Heart left ventricle (tissue), 13 donors: ENCODE data around the gene RBM34.

ENCODE experiments used
- POLR2A ChIP-seq, 2 donors: fragments of 450-650 bp; IDR thresholded peaks; one replicate each; pipeline ENCODE4 v1.6.1; 2017; ENCODE audit warnings: antibody characterized with exemption in 2 of 2, mild to moderate bottlenecking in 2 of 2, moderate library complexity in 2 of 2
- TF ChIP-seq, protein P1 (sequence below), 12 donors: fragments of 200-600 bp; sonication (generic) in 4 of 12; IDR thresholded peaks; one replicate each; pipeline versions ENCODE4 v1.5.0 to v1.8.0; 2018 to 2022; ENCODE audit warnings: antibody characterized with exemption in 12 of 12, mild to moderate bottlenecking in 5 of 12
- donor health status: ischemic (EF 13 %, LVEDD 7.1; RV severe dilation, severe dysfunction).
- donor health status: DM: no; HTN: yes; CAD: no.
- donor health status: DM: no; HTN: no; CAD: no.
- donor health status: ischemic (EF 25% LVEDD 6.9; RV normal size, moderate dysfunction).
- donor health status: ischemic (EF 25% LVEDD 5.7; RV mildly dilated, moderate dysfunction).
- donor health status: ischemic (EF 35%, LVEDD 5.7; RV mildly dilated, moderate dysfunction).
- donor health status: nonischemic (EF 11% LVEDD 7.7; RV severe dilation, severe dysfunction).
- donor health status: DM: yes; HTN: yes; CAD: no.
- donor health status: PGD.
- donor health status: ischemic (EF 29% LVEDD 5.4; RV normal size, mild dysfunction).
- donor health status: nonischemic (EF 23%, LVEDD 6.1; RV moderate dilation, normal function).

DNA sequence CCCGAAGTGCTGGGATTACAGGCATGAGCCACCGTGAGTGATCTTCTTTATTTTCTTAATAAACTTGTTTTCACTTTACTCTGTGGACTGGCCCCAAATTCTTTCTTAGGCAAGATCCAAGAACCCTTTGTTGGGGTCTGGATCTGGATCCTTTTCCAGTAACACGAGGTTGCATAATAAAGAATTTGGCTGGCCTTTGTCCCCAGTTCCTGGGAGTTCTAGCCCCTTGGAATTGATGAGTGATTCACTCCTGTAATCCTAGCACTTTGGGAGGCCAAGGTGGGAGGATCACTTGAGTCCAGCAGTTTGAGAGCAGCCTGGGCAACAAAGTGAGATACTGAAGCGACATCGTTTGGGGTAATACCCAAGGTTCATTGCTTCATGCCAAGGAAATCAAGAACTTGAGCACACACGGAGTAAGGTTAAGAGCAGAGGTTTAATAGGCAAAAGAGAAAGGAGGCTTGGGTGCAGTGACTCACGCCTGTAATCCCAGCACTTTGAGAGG is 30.2 kb downstream of the RBM34 start:
- TF ChIP-seq, protein P1, sequence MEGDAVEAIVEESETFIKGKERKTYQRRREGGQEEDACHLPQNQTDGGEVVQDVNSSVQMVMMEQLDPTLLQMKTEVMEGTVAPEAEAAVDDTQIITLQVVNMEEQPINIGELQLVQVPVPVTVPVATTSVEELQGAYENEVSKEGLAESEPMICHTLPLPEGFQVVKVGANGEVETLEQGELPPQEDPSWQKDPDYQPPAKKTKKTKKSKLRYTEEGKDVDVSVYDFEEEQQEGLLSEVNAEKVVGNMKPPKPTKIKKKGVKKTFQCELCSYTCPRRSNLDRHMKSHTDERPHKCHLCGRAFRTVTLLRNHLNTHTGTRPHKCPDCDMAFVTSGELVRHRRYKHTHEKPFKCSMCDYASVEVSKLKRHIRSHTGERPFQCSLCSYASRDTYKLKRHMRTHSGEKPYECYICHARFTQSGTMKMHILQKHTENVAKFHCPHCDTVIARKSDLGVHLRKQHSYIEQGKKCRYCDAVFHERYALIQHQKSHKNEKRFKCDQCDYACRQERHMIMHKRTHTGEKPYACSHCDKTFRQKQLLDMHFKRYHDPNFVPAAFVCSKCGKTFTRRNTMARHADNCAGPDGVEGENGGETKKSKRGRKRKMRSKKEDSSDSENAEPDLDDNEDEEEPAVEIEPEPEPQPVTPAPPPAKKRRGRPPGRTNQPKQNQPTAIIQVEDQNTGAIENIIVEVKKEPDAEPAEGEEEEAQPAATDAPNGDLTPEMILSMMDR (IDR thresholded peaks at IDR 0.05), result no peak
- no peak for TF ChIP-seq POLR2A (IDR thresholded peaks at IDR 0.05)
